Fibroblast of lung (primary cell): ENCODE measurements around the gene CPLANE2. TPM values are rescaled to one million over a fixed set of nuclear protein-coding genes. Genes with fewer than 3 reads are reported as not detected.
"Not testable (repeated sequence)": the region's sequence is repeated elsewhere in the genome, so short reads cannot be mapped to it uniquely, and the experiment has no call there.

ENCODE experiments used
- DNase-seq, 2 donors: peaks; one replicate each; pipeline versions ENCODE4 v3.0.0 to v3.0.0-alpha.2; 2010; ENCODE audit warnings: low read depth in 2 of 2
- H2AFZ ChIP-seq: 2 replicates; pipeline ENCODE4 v1.5.1; 2012; ENCODE audit warnings: low read length, control low read depth, inconsistent platforms
- H3K27ac ChIP-seq: 2 replicates; pipeline ENCODE4 v1.5.1; 2011; ENCODE audit warnings: low read length, control low read depth; ENCODE audit not compliant: insufficient read depth
- H3K27me3 ChIP-seq: 2 replicates; pipeline ENCODE4 v1.5.1; 2011; ENCODE audit warnings: mild to moderate bottlenecking, low read length; ENCODE audit not compliant: control insufficient read depth, insufficient read depth
- H3K36me3 ChIP-seq: 2 replicates; pipeline ENCODE4 v1.5.1; 2011; ENCODE audit warnings: low read length; ENCODE audit not compliant: control insufficient read depth, insufficient read depth
- H3K4me1 ChIP-seq: 2 replicates; pipeline ENCODE4 v1.5.1; 2011; ENCODE audit warnings: low read length; ENCODE audit not compliant: control insufficient read depth, insufficient read depth; ENCODE audit errors: extremely low read depth
- H3K4me2 ChIP-seq: 2 replicates; pipeline ENCODE4 v1.5.1; 2011; ENCODE audit warnings: low read length, control low read depth; ENCODE audit not compliant: insufficient read depth; ENCODE audit errors: extremely low read depth
- H3K4me3 ChIP-seq, 4 experiments: fragments of 200-600 bp in 1 of 4; sonication (generic) in 1 of 4; replicated peaks in 1 of 4; 2 replicates each; pipeline ENCODE4 v1.5.1; 2011 to 2016; ENCODE audit warnings: low read length in 4 of 4, low read depth in 3 of 4, mild to moderate bottlenecking in 3 of 4, control low read depth in 2 of 4, inconsistent platforms in 1 of 4, mixed read lengths in 1 of 4; ENCODE audit not compliant: insufficient read depth in 1 of 4; ENCODE audit errors: control extremely low read depth in 1 of 4
- H3K79me2 ChIP-seq: 2 replicates; pipeline ENCODE4 v1.5.1; 2012; ENCODE audit warnings: mild to moderate bottlenecking, low read length, inconsistent platforms; ENCODE audit not compliant: control insufficient read depth, insufficient read depth
- H3K9ac ChIP-seq: 2 replicates; pipeline ENCODE4 v1.5.1; 2011; ENCODE audit warnings: mild to moderate bottlenecking, low read length, control low read depth; ENCODE audit not compliant: insufficient read depth
- H3K9me3 ChIP-seq: 2 replicates; pipeline ENCODE4 v1.5.1; 2012; ENCODE audit warnings: low read depth, low read length; ENCODE audit not compliant: control insufficient read depth, insufficient read depth
- H4K20me1 ChIP-seq: 2 replicates; pipeline ENCODE4 v1.5.1; 2011; ENCODE audit warnings: low read length; ENCODE audit not compliant: control insufficient read depth, insufficient read depth; ENCODE audit errors: extremely low read depth
- EZH2 ChIP-seq: IDR thresholded peaks from 2 replicates; pipeline ENCODE4 v1.5.1; 2012; ENCODE audit warnings: low read length, control low read depth, mild to moderate bottlenecking; ENCODE audit errors: missing control alignments
- polyA plus RNA-seq, 2 donors: library from polyadenylated mRNA; depleted of rRNA in 1 of 2; stranded (reverse) in 1 of 2; unstranded in 1 of 2; fragments of >200 nt; gene quantifications; 2 replicates each; pipeline ENCODE4 v1.2.1, GENCODE V29; 2011 to 2012; ENCODE audit warnings: missing spikeins in 1 of 2
- total RNA-seq: library from RNA; depleted of rRNA; stranded (reverse); fragments of >200 nt; gene quantifications from 2 replicates; pipeline ENCODE4 v1.2.1, GENCODE V29; 2014
- TF ChIP-seq, protein P1 (sequence below), 2 donors: IDR thresholded peaks in 1 of 2; conservative IDR thresholded peaks in 1 of 2; 1 replicate in 1 of 2; 2 replicates in 1 of 2; pipeline ENCODE4 v1.5.1; 2011 to 2012; ENCODE audit warnings: low read length in 2 of 2, control low read depth in 1 of 2, inconsistent platforms in 1 of 2, low read depth in 1 of 2, mild to moderate bottlenecking in 1 of 2

Gene CPLANE2
- total and polyA plus RNA-seq, 2 donors (not counting 1 experiment from before 2014, with no cell fraction given), result 4.0 to 19.2 TPM

DNA sequence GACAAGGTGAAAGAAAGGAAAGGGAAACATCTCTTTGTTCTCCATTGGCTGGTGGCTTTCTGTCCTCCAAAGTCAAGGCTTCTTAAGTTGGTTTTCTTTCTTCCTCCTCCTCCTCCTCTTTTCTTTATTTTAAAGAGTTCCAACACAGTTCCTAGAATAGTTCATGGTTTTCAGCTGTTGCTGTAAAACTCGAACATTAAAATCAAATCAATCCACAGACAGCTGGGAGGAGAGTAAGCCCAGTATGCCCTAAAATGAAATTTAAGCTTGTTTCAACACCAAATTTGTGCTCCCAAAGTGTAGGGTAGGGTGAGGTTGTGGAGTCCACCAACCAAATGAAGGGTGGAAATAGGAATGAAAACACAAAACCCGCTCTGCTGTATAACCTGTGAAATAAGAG is 10.5 kb upstream of the CPLANE2 start:
- Histone ChIP-seq H4K20me1 (no peaks in the 10 kb centered on the region), H3K27me3 (no peaks in the 10 kb centered on the region), H3K4me3 (no peak overlapping the region), H3K79me2 (no peaks in the 10 kb centered on the region), H3K36me3 (no peaks in the 10 kb centered on the region), H3K9me3 (no peaks in the 10 kb centered on the region), H3K4me1 (peaks cover 13% of the 10 kb centered on the region), H3K27ac (no peak overlapping the region), H2AFZ (no peak overlapping the region), H3K9ac (no peak overlapping the region), H3K4me2 (no peak overlapping the region)
- no peak for TF ChIP-seq EZH2
- DNase-seq, result no peak

- no peak overlapping the region for H3K9ac ChIP-seq
- H3K79me2 ChIP-seq, result no peaks in the 10 kb centered on the region
- H3K27ac ChIP-seq, result no peak overlapping the region
- no peak overlapping the region for H2AFZ ChIP-seq
- no peaks in the 10 kb centered on the region for H4K20me1 ChIP-seq
- H3K9me3 ChIP-seq, result no peaks in the 10 kb centered on the region
- H3K36me3 ChIP-seq, result no peaks in the 10 kb centered on the region
- TF ChIP-seq EZH2, result no peak
- TF ChIP-seq, protein P1, sequence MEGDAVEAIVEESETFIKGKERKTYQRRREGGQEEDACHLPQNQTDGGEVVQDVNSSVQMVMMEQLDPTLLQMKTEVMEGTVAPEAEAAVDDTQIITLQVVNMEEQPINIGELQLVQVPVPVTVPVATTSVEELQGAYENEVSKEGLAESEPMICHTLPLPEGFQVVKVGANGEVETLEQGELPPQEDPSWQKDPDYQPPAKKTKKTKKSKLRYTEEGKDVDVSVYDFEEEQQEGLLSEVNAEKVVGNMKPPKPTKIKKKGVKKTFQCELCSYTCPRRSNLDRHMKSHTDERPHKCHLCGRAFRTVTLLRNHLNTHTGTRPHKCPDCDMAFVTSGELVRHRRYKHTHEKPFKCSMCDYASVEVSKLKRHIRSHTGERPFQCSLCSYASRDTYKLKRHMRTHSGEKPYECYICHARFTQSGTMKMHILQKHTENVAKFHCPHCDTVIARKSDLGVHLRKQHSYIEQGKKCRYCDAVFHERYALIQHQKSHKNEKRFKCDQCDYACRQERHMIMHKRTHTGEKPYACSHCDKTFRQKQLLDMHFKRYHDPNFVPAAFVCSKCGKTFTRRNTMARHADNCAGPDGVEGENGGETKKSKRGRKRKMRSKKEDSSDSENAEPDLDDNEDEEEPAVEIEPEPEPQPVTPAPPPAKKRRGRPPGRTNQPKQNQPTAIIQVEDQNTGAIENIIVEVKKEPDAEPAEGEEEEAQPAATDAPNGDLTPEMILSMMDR (conservative IDR thresholded peaks at IDR 0.05 in 1 of 2, IDR thresholded peaks at IDR 0.05 in 1 of 2; ENCODE audit: low read depth in 1 of 2, low read length in 2 of 2), result no peak
- peaks cover 13% of the 10 kb centered on the region for H3K4me1 ChIP-seq
- no peak for DNase-seq
- no peaks in the 10 kb centered on the region for H3K27me3 ChIP-seq
- H3K4me3 ChIP-seq, result no peak overlapping the region
- H3K4me2 ChIP-seq, result no peak overlapping the region
Measured at GRCh38 chr1:16246961-16247360, 10.0 kb upstream of the CPLANE2 start.

DNA sequence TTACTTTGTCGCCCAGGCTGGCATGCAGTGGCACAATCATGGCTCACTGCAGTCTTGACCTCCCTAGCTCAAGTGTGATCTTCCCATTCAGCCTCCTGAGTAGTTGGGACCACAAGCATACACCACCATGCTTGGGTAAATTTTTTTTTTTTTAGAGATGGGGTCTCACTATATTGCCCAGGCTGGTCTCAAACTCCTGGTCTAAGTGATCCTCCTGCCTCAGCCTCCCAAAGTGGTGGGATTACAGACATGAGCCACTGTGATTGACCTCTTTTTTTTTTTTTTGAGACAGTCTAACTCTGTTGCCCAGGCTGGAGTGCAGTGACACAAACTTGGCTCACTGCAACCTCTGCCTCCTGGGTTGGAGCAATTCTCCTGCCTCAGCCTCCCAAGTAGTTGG is 9.3 kb upstream of the CPLANE2 start:
- DNase-seq, H3K4me2 ChIP-seq, H3K4me3 ChIP-seq, H3K27me3 ChIP-seq, H3K27ac ChIP-seq, H3K36me3 ChIP-seq, H4K20me1 ChIP-seq, H3K9ac ChIP-seq, H2AFZ ChIP-seq, H3K9me3 ChIP-seq, H3K79me2 ChIP-seq: not testable (repeated sequence)
- H3K4me1 ChIP-seq, result peaks cover 13% of the 10 kb centered on the region

DNA sequence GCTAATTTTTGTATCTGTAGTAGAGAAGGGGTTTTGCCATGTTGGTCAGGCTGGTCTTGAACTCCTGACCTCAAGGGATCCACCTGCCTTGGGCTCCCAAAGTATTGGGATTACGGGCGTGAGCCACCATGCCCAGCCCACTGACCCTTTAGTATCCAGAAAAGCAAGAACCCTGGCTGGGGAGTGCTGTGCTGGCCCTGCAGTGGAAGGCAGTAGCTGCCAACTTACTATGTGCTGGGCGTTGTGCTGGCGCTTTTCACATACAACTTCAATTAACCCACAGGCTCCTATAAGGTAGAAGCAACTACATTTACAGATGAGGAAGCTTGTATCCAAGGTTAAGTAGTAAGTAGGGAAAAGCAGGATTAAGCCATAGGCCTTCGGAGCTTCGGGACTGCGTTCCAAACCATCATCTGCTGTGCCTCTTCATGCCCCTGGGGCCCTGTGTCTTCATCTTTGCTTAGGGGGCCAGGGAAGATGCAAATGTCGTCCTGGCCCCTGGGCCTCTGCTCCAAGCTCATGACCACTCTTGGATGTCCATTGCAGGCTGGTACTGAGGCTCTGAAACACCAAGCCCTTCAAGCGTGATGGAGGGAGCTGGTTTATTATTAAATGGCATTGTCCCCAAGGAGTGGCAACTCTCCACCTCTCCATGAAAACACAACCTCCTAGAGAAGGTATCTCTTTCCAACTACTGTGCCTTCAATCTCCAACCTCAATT is 8.7 kb upstream of the CPLANE2 start:
- H3K4me2 ChIP-seq, result no peak overlapping the region
- no peak overlapping the region for H3K27ac ChIP-seq
- H3K9me3 ChIP-seq, result no peaks in the 10 kb centered on the region
- no peaks in the 10 kb centered on the region for H3K36me3 ChIP-seq
- H3K9ac ChIP-seq, result no peak overlapping the region
- no peaks in the 10 kb centered on the region for H3K79me2 ChIP-seq
- no peak for DNase-seq
- TF ChIP-seq EZH2, result no peak
- TF ChIP-seq, protein P1 (conservative IDR thresholded peaks at IDR 0.05 in 1 of 2, IDR thresholded peaks at IDR 0.05 in 1 of 2; ENCODE audit: low read depth in 1 of 2, low read length in 2 of 2), result no peak
- H4K20me1 ChIP-seq, result no peaks in the 10 kb centered on the region
- H3K4me3 ChIP-seq, result no peak overlapping the region
- no peaks in the 10 kb centered on the region for H3K27me3 ChIP-seq
- no peak overlapping the region for H2AFZ ChIP-seq
- H3K4me1 ChIP-seq, result peaks cover 13% of the 10 kb centered on the region
